Sigmoid colon (tissue), 7 donors: ENCODE measurements around the gene POU3F3. TPM values are rescaled to one million over a fixed set of nuclear protein-coding genes. Genes with fewer than 3 reads are reported as not detected.

ENCODE experiments used
- DNase-seq: peaks from one replicate; pipeline ENCODE4 v3.0.0-alpha.2; 2019
- H3K27ac ChIP-seq, 4 donors: fragments of 200-600 bp; sonication (generic); one replicate each; pipeline ENCODE4 v1.5.1; 2016 to 2019; ENCODE audit warnings: mild to moderate bottlenecking in 1 of 4
- H3K27me3 ChIP-seq, 3 donors: fragments of 200-600 bp; sonication (generic); one replicate each; pipeline ENCODE4 v1.5.1; 2019; ENCODE audit warnings: mild to moderate bottlenecking in 1 of 3
- H3K36me3 ChIP-seq, 4 donors: fragments of 200-600 bp; sonication (generic); one replicate each; pipeline ENCODE4 v1.5.1; 2016 to 2019
- H3K4me1 ChIP-seq, 4 donors: fragments of 200-600 bp; sonication (generic); one replicate each; pipeline ENCODE4 v1.5.1; 2017 to 2019
- H3K4me3 ChIP-seq, 4 donors: fragments of 200-600 bp; sonication (generic); one replicate each; pipeline ENCODE4 v1.5.1; 2017 to 2019; ENCODE audit warnings: mild to moderate bottlenecking in 2 of 4, moderate library complexity in 1 of 4
- H3K9me3 ChIP-seq, 4 donors: fragments of 200-600 bp in 3 of 4; sonication (generic) in 3 of 4; one replicate each; pipeline versions ENCODE4 v1.5.1 to v1.6.1; 2013 to 2019
- CTCF ChIP-seq, 4 experiments: fragments of 450-650 bp in 3 of 4; fragments of 200-600 bp in 1 of 4; IDR thresholded peaks; one replicate each; pipeline ENCODE4 v1.5.1; 2016 to 2019; ENCODE audit warnings: antibody characterized with exemption in 4 of 4, mild to moderate bottlenecking in 3 of 4, moderate library complexity in 2 of 4
- EP300 ChIP-seq, 4 donors: sonication (generic); formaldehyde crosslinking; IDR thresholded peaks; one replicate each; pipeline ENCODE4 v1.6.1; 2017; ENCODE audit warnings: antibody characterized with exemption in 4 of 4
- POLR2A ChIP-seq, 2 donors: fragments of 450-650 bp; IDR thresholded peaks; one replicate each; pipeline ENCODE4 v1.6.1; 2016; ENCODE audit warnings: antibody characterized with exemption in 2 of 2, mild to moderate bottlenecking in 2 of 2, moderate library complexity in 2 of 2
- POLR2AphosphoS5 ChIP-seq, 4 donors: sonication (generic); formaldehyde crosslinking; IDR thresholded peaks; one replicate each; pipeline ENCODE4 v1.6.1; 2017; ENCODE audit warnings: antibody characterized with exemption in 4 of 4
- WGBS, 2 donors: extraction: QIAGEN DNeasy Blood & Tissue Kit; methylation state at CpG; one replicate each; pipeline ENCODE4 v1.1.7; 2013; 5-methylcytosine and 5-hydroxymethylcytosine counted together
- intact Hi-C: fragments of 100-400 bp; cut with DNase I; formaldehyde crosslinking; loops from one replicate; pipeline ENCODE4 v1.15.1; 2023
- polyA plus RNA-seq, 3 donors: library from polyadenylated mRNA; stranded (reverse); fragments of 200-250 nt; gene quantifications; one replicate each; pipeline ENCODE4 v1.2.3, GENCODE V29; 2013
- total RNA-seq, 4 donors: library from RNA; depleted of rRNA; stranded (reverse); fragments of >200 nt; gene quantifications; one replicate each; pipeline ENCODE4 v1.1.0, GENCODE V29; 2016
- donor health status: healthy with polysubstance abuse.
- donor health status: Bipolar disorder and iron deficiency.
- donor health status: healthy.

POU3F3 gene
- total and polyA plus RNA-seq, 7 donors: 0.36 to 1.4 (median 0.66) TPM; not detected in 2

GRCh38 chr2:104867813-104868504 lies 14.0 kb downstream of the POU3F3 start:
- no peak overlapping the region for H3K4me3 ChIP-seq
- no peaks in the 10 kb centered on the region for H3K9me3 ChIP-seq
- intact Hi-C loops: no loop called here
- H3K4me1 ChIP-seq: peaks cover 0 to 29% (median 14%) of the 10 kb centered on the region in 4 donors
- no peak overlapping the region for H3K27ac ChIP-seq
- WGBS, 2 donors: 12 to 15% methylated on average over 33 of the region's 33 CpGs
- TF ChIP-seq EP300 (IDR thresholded peaks at IDR 0.05) (no peak), CTCF (IDR thresholded peaks at IDR 0.05) (no peak), POLR2AphosphoS5 (IDR thresholded peaks at IDR 0.05) (no peak), POLR2A (IDR thresholded peaks at IDR 0.05) (no peak)
- no peaks in the 10 kb centered on the region for H3K36me3 ChIP-seq
- DNase-seq: no peak
- H3K27me3 ChIP-seq: peaks cover 62 to 100% (median 88%) of the 10 kb centered on the region in 3 donors

- no peak for DNase-seq
- H3K27ac ChIP-seq: no peak overlapping the region
These were observed 14.6 kb downstream of the POU3F3 start for GRCh38 chr2:104868505-104868866.

GRCh38 chr2:104870100-104870975 lies 16.4 kb downstream of the POU3F3 start:
- peaks cover 44 to 83% (median 66%) of the 10 kb centered on the region in 3 donors for H3K27me3 ChIP-seq
- DNase-seq: no peak

More at GRCh38 chr2:104868505-104868866, 14.6 kb downstream of the POU3F3 start:
- no peaks in the 10 kb centered on the region for H3K9me3 ChIP-seq
- peaks cover 57 to 98% (median 83%) of the 10 kb centered on the region in 3 donors for H3K27me3 ChIP-seq
- intact Hi-C loops: no loop called here
- no peaks in the 10 kb centered on the region for H3K36me3 ChIP-seq
- no peak for TF ChIP-seq EP300 (IDR thresholded peaks at IDR 0.05)
- TF ChIP-seq POLR2AphosphoS5 (IDR thresholded peaks at IDR 0.05): no peak
- TF ChIP-seq CTCF (IDR thresholded peaks at IDR 0.05): no peak
- TF ChIP-seq POLR2A (IDR thresholded peaks at IDR 0.05): no peak
- H3K4me3 ChIP-seq: no peak overlapping the region
- 33 to 55% methylated on average over 4 of the region's 4 CpGs for WGBS, 2 donors
- peaks cover 0 to 33% (median 17%) of the 10 kb centered on the region in 4 donors for H3K4me1 ChIP-seq

GRCh38 chr2:104871649-104871971 lies 17.7 kb downstream of the POU3F3 start:
- no peak overlapping the region for H3K27ac ChIP-seq
- H3K36me3 ChIP-seq: no peaks in the 10 kb centered on the region
- H3K4me1 ChIP-seq: peaks cover 0 to 27% (median 20%) of the 10 kb centered on the region in 4 donors
- H3K9me3 ChIP-seq: no peaks in the 10 kb centered on the region
- no peak for DNase-seq
- H3K27me3 ChIP-seq: peaks cover 31 to 71% (median 53%) of the 10 kb centered on the region in 3 donors
- WGBS, 2 donors: 3 to 4% methylated on average over 8 of the region's 8 CpGs
- H3K4me3 ChIP-seq: no peak overlapping the region
- no peak for TF ChIP-seq CTCF (IDR thresholded peaks at IDR 0.05)
- TF ChIP-seq POLR2AphosphoS5 (IDR thresholded peaks at IDR 0.05): no peak
- TF ChIP-seq POLR2A (IDR thresholded peaks at IDR 0.05): no peak
- no peak for TF ChIP-seq EP300 (IDR thresholded peaks at IDR 0.05)
- intact Hi-C loops: loop anchor here (10.0 kb wide), 2 partner anchors 163 to 1193 kb away; partner anchors contain the start of gene MRPS9

More at GRCh38 chr2:104870100-104870975, 16.4 kb downstream of the POU3F3 start:
- no peak overlapping the region for H3K4me3 ChIP-seq
- 39 to 43% methylated on average over 4 of the region's 4 CpGs for WGBS, 2 donors
- peaks cover 0 to 27% (median 17%) of the 10 kb centered on the region in 4 donors for H3K4me1 ChIP-seq
- no peaks in the 10 kb centered on the region for H3K36me3 ChIP-seq
- TF ChIP-seq POLR2A (IDR thresholded peaks at IDR 0.05) (no peak), EP300 (IDR thresholded peaks at IDR 0.05) (no peak), POLR2AphosphoS5 (IDR thresholded peaks at IDR 0.05) (no peak), CTCF (IDR thresholded peaks at IDR 0.05) (no peak)
- intact Hi-C loops: loop anchor here (10.0 kb wide), 2 partner anchors 164 to 1194 kb away; partner anchors contain the start of gene MRPS9
- no peaks in the 10 kb centered on the region for H3K9me3 ChIP-seq
- no peak overlapping the region for H3K27ac ChIP-seq
